ENCODE measurements around the gene APBA2. TPM values are rescaled to one million over a fixed set of nuclear protein-coding genes. Genes with fewer than 3 reads are reported as not detected.

Gene APBA2
- total RNA-seq, 1 donor from 2014 or later = 33.1 TPM

GRCh38 chr15:28912422-28912821, 26.6 kb downstream of the APBA2 start:
- Mint-ChIP-seq H3K9me3 (peaks cover under 1% of the 10 kb centered on the region), H3K27me3 (ENCODE audit: low read depth) (no peaks in the 10 kb centered on the region), H3K4me3 (no peak overlapping the region), H3K27ac (no peak overlapping the region), H3K36me3 (no peaks in the 10 kb centered on the region), H3K4me1 (peaks cover 3% of the 10 kb centered on the region)
- TF ChIP-seq, protein P1, sequence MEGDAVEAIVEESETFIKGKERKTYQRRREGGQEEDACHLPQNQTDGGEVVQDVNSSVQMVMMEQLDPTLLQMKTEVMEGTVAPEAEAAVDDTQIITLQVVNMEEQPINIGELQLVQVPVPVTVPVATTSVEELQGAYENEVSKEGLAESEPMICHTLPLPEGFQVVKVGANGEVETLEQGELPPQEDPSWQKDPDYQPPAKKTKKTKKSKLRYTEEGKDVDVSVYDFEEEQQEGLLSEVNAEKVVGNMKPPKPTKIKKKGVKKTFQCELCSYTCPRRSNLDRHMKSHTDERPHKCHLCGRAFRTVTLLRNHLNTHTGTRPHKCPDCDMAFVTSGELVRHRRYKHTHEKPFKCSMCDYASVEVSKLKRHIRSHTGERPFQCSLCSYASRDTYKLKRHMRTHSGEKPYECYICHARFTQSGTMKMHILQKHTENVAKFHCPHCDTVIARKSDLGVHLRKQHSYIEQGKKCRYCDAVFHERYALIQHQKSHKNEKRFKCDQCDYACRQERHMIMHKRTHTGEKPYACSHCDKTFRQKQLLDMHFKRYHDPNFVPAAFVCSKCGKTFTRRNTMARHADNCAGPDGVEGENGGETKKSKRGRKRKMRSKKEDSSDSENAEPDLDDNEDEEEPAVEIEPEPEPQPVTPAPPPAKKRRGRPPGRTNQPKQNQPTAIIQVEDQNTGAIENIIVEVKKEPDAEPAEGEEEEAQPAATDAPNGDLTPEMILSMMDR (IDR thresholded peaks at IDR 0.05; ENCODE audit: unreplicated experiment) = no peak
- DNase-seq (ENCODE audit: low spot score in 2 of 2, unreplicated experiment in 2 of 2) = no peak

- TF ChIP-seq, protein P1 (IDR thresholded peaks at IDR 0.05; ENCODE audit: unreplicated experiment) = no peak
- Mint-ChIP-seq H3K9me3 (no peaks in the 10 kb centered on the region), H3K4me1 (peaks cover 3% of the 10 kb centered on the region), H3K4me3 (no peak overlapping the region), H3K36me3 (no peaks in the 10 kb centered on the region), H3K27me3 (ENCODE audit: low read depth) (no peaks in the 10 kb centered on the region), H3K27ac (no peak overlapping the region)
- no peak for DNase-seq (ENCODE audit: low spot score in 2 of 2, unreplicated experiment in 2 of 2)
Observed at GRCh38 chr15:28913171-28913765, 27.5 kb downstream of the APBA2 start.

- Mint-ChIP-seq H3K4me3 (no peak overlapping the region), H3K4me1 (peaks cover 3% of the 10 kb centered on the region), H3K27ac (peak overlapping the region; percentile 58), H3K27me3 (ENCODE audit: low read depth) (no peaks in the 10 kb centered on the region), H3K36me3 (no peaks in the 10 kb centered on the region), H3K9me3 (no peaks in the 10 kb centered on the region)
- TF ChIP-seq, protein P1 (IDR thresholded peaks at IDR 0.05; ENCODE audit: unreplicated experiment) = no peak
- no peak for DNase-seq (ENCODE audit: low spot score in 2 of 2, unreplicated experiment in 2 of 2)
Observed at GRCh38 chr15:28914046-28914445, 28.3 kb downstream of the APBA2 start.

DNA sequence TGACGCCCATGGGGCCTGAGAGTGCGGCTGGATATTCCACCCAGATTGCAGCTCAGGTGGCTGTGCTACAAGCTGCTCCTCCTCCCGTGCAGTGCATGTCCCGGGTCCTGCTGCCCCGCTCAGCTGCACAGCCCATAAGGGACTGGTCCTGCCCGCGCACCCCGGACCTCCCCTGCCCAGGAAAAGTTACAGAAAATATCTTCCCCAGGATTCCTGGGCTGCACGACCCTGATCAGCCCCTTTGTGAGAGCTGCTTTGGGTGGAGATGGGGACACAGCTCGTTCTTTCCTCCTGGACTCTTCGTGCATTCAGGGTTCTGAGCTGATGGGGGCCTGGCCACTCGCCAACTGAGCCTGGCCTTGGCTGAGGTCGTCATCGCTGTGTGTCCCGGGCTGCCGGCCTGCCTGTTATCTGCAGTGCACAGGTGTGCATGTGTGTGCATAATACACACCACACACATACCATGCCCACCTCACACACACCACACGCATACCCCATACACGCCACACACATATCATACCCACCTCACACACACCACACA, 28.8 kb downstream of the APBA2 start:
- no peak for DNase-seq (ENCODE audit: low spot score in 2 of 2, unreplicated experiment in 2 of 2)
- TF ChIP-seq, protein P1 (IDR thresholded peaks at IDR 0.05; ENCODE audit: unreplicated experiment) = no peak
- Mint-ChIP-seq H3K4me1 (peaks cover 3% of the 10 kb centered on the region), H3K9me3 (no peaks in the 10 kb centered on the region), H3K4me3 (no peak overlapping the region), H3K36me3 (no peaks in the 10 kb centered on the region), H3K27me3 (ENCODE audit: low read depth) (no peaks in the 10 kb centered on the region), H3K27ac (no peak overlapping the region)

- H3K36me3 Mint-ChIP-seq = no peaks in the 10 kb centered on the region
- no peaks in the 10 kb centered on the region for H3K27me3 Mint-ChIP-seq (ENCODE audit: low read depth)
Observed at GRCh38 chr15:28915041-28915810, 29.5 kb downstream of the APBA2 start.

More at GRCh38 chr15:28915041-28915810, 29.5 kb downstream of the APBA2 start:
- DNase-seq (ENCODE audit: low spot score in 2 of 2, unreplicated experiment in 2 of 2) = no peak
- no peak overlapping the region for H3K4me3 Mint-ChIP-seq
- H3K27ac Mint-ChIP-seq = no peak overlapping the region
- TF ChIP-seq, protein P1 (IDR thresholded peaks at IDR 0.05; ENCODE audit: unreplicated experiment) = no peak
- no peaks in the 10 kb centered on the region for H3K9me3 Mint-ChIP-seq
- peaks cover 3% of the 10 kb centered on the region for H3K4me1 Mint-ChIP-seq
